Measurements from ENCODE around the gene SYP.
A peak's percentile ranks its signal among the peaks of the same experiment; 100 is the strongest.
"Not testable (repeated sequence)": the region's sequence is repeated elsewhere in the genome, so short reads cannot be mapped to it uniquely, and the experiment has no call there.

The SYP gene

GRCh38 chrX:49187526-49187925 lies 12.5 kb downstream of the SYP start:
- DNase-seq, result no peak

- no peak for DNase-seq
These were observed 13.0 kb downstream of the SYP start for GRCh38 chrX:49187028-49187394.

GRCh38 chrX:49186125-49187027 lies 13.6 kb downstream of the SYP start, which contains the start of gene PRICKLE3:
PRICKLE3 (minus strand) TSS chrX:49186373; CDS start chrX:49186297, 76 bp downstream.
- peak; percentile 51 for DNase-seq

- DNase-seq, result no peak
These were observed 15.4 kb downstream of the SYP start for GRCh38 chrX:49184294-49185281.

GRCh38 chrX:49183701-49184281 lies 16.2 kb downstream of the SYP start:
- no peak for DNase-seq

GRCh38 chrX:49179358-49179757 lies 20.6 kb downstream of the SYP start:
- no peak for DNase-seq

GRCh38 chrX:49178537-49178936 lies 21.5 kb downstream of the SYP start:
- DNase-seq, result no peak

GRCh38 chrX:49177873-49178480 lies 22.0 kb downstream of the SYP start:
- DNase-seq, result no peak

GRCh38 chrX:49177338-49177833 lies 22.6 kb downstream of the SYP start:
- no peak for DNase-seq

- no peak for DNase-seq
These were observed 23.3 kb downstream of the SYP start for GRCh38 chrX:49176421-49177326.

GRCh38 chrX:49175435-49176274 lies 24.3 kb downstream of the SYP start:
- no peak for DNase-seq

GRCh38 chrX:49174723-49175122 lies 25.3 kb downstream of the SYP start:
- no peak for DNase-seq

GRCh38 chrX:49173544-49173943 lies 26.4 kb downstream of the SYP start:
- not testable (repeated sequence) for DNase-seq

GRCh38 chrX:49172280-49172780 lies 27.7 kb downstream of the SYP start:
- peak; percentile 40 for DNase-seq

- peak; percentile 56 for DNase-seq
These were observed 28.2 kb downstream of the SYP start, which contains the start of gene PLP2 for GRCh38 chrX:49171752-49172279. PLP2 (plus strand) TSS chrX:49171898; CDS start chrX:49172001, 103 bp downstream.

GRCh38 chrX:49167740-49168108 lies 32.3 kb downstream of the SYP start:
- DNase-seq, result no peak

GRCh38 chrX:49166914-49167739 lies 32.9 kb downstream of the SYP start:
- peak; percentile 65 for DNase-seq

All from activated gamma-delta T cell (primary cell).